ENCODE measurements around the gene PTPN9.
"Not testable (repeated sequence)": the region's sequence is repeated elsewhere in the genome, so short reads cannot be mapped to it uniquely, and the experiment has no call there.

PTPN9 gene

DNA sequence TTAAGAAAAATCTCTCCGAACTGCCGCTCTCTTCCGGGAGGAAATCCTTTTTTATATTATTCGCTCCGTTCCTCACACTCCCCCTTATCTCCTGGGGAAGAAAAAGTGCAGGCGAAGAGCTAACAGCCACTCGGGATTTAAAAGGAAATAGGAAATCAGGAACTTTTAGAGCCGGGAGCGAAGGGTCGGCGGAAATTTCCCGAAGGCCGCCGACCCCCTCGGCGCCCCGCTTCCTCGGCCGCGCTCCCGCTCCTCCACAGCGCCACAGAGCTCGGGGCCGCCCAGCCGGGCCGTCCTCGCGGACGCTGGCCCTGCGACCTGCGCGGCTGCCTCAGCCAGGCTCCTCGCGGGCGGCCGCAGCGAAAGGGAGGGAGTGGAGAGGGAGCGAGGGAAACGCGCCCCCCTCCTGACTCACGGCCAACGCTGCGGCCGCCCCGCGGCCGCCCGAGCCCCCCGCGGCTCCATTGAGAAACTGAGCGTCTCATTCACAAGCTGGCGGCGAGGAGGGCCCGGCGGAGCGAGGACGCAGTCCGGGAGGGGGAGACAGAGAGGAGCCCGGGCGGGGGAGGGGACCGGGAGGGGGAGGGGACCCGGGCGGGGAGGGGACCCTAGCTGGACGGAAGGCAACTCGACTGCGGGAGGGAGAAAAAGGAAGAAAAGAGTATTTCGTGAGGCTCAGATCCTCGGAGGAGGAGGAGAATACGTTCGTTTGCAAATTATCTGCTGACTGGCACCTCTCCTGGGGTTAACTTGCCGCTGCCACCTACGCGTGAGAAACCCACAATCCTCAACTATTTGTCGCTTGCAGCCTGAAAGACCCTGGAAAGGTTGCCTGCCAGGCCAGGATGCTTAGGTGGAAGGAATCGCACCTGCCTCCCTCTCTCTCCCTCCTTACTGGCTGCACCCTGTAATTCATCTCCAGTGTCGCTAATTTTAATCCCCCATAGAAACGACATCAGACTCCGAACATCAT lies at the start of gene PTPN9:
PTPN9 (minus strand) TSS at position 368 of the 973 bp plus-strand sequence. CDS start 539 bp downstream, outside the sequence.
- DNase-seq: peak; percentile 35 to 64 (median 56)

DNA sequence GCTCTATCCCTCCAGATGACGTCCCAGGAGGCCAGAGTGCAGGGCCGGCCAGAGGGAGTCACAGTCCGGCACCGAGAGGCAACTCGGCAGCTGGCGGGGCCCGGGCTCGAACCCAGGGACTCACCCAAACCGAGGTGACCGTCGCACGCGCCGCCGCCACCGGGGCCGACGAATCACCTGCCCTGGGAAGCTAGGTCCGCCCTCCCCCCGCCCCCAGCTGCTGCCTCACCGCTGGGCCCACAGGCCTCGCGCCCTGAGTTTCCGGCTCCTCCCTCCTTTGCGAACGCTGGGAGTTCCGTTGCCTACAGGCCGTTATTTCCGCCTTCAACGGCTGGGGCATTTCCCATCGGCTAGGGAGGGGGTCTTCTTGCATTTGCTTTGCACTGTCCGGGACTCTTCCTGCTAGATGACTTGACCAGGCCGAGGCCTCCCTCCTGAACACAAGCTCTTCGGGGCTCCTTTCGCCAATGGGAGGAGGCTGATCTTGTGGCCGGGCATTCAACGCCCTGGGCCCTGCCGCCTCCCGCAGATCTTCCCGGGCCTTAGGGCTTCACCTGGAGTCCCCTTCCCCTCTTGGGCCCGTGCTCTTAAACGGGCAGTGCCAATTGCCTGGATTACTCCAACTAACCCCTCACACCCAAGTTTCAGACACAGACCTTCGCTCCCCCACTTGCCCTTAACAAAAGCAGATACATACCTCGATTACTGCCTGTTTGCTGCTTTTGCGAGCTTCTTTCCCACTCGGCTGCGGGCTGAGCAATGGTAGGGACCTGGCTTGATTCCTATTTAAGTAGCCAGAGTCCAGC lies 46.6 kb upstream of the PTPN9 start, which contains the start of gene SNUPN:
SNUPN (minus strand) TSS at position 184 of the 806 bp plus-strand sequence. CDS start 4,674 bp downstream, outside the sequence.
- DNase-seq: peak; percentile 85 to 91 (median 88)

DNA sequence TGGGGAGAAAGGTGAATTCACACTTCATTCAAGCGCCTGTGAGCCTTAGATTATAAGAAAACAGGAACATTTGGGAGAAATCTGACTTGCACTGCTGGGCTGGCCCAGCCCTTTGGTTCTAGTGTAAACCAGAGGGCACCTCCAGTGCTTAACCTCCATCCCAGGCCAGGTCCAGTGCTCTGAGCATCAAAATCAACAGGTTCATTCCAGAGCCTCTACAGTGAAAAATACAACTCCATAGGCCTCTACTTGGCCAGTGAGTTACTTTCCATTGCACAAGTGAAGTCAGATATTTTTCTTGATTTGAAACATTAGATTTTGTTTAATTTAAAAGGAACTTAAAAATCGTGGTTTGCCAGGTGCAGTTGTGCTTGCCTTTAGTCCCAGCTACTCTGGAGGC lies 43.4 kb upstream of the PTPN9 start:
- no peak for DNase-seq

DNA sequence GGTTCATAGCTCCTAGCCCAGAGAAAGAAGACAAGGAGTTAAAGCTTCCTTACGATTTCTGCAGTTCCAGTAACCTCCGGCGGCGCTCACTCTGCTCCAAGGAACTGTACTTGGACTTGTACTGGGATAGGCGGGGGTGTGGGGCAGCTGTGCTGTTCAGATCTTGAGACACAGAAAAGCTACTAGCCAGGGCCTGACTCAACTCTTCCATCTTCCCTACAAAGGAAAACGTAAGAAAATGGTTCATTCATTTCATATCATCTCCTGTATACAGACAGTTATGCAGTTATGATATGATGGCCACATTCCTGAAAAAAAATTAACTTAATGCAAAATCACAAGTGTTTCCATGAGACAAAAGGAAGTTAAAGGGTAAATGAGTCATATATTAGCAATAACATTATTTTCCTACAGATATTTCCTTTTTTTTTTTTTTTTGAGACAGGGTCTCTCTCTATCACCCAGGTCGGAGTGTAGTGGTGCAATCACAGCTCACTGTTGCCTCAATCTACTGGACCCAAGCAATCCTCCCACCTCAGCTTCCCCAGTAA lies 41.8 kb upstream of the PTPN9 start:
- DNase-seq: no peak

DNA sequence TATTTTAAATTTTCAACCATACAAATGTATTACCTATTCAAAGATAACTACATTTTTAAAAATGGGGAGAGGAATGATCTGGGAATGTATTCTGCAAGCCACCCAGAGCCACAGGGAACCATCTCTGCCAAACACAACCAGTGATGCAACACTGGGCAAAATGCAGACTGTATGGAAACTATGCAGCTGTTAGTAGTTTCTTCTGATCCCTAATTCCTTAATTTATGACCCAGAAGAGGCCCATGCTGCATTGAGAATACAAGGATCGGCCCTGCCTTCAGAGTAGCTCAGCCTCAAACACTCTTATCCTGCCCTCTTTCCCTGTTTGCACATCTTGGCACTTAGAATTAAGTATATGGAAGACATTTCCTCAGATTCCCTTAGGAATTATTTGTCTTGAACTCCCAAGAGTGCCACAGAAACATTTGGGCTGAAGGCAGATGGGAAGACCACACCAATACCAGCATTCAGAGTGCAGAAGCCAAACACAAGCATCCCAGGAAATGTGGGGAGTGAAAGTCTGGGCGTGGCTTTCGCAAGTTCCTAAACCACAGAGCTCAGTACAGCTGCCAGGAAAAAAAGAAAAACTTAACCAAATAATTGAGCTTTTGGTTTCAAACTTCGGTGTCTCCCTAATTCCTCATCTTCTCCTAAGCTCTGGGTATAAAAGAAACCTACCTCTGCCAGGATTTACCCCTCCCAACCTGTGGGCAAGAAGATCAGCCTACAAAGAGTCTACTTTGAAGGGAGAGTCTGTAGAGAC lies 41.1 kb upstream of the PTPN9 start:
- no peak for DNase-seq

DNA sequence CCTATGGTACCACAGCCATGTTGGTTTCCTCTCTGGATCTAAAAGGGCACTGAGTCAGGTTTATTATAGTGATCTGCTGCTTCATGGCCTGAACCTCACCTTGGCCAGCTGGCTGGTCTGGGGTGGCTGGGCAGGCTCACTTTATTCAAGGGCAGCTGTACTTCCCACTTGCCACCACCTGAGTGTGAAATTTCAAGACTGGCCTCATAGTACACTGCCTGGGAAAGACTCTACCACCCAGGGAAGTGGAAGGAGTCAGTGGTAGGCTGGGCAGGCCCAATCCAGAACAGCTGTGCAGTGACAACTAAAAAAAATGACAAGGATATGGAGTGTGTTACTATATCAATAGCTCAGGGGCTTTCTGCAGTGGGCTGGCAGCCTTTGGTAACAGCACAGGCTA lies 37.7 kb upstream of the PTPN9 start:
- no peak for DNase-seq

DNA sequence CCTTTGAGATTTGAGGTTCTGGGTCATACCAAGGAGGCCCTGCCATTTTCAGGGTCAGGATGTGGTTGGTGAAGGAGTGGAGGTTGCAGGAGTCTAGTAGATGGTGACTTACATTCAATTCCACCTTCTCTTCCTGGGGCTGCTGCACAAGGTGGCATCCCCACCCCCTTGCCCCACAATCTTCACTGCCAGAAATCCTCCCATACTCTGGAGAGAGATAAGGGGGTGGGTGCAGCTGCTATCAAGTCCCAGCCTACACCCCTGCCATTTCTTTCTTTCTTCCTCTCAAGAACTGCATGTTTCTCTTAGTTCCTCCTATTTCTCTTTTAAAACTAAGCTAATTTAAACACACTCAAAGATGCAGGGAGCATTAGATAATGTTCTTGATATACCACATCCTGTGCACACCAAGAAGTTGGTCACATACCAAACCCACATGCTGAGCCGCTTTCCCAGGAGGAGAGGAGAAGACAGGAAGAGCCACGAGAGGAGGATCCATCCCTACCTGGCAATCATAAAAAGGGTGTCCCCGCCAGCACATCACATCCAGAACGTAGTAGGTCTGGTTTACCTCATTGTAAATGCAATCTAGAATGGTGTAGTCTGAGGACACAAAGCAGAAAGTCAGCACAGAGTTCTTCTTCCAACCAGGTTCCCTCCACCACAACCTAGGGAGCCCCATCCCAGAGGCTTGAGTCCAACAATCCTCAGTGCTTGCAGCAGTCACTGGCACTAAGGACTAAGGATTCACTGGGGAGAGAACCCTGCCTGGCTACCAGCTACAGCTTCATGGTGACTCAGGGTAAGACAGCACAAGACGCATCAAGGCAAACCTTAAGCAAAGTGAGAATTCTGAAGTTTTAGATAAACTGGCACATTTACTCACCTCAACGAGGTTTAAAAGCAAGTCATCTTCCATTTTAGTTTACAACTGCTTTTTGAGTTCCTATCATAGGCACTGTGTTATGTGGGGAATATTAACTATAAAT lies 27.9 kb upstream of the PTPN9 start:
- peak in 3 of 6 experiments; percentile 32 to 69 (median 64) for DNase-seq

DNA sequence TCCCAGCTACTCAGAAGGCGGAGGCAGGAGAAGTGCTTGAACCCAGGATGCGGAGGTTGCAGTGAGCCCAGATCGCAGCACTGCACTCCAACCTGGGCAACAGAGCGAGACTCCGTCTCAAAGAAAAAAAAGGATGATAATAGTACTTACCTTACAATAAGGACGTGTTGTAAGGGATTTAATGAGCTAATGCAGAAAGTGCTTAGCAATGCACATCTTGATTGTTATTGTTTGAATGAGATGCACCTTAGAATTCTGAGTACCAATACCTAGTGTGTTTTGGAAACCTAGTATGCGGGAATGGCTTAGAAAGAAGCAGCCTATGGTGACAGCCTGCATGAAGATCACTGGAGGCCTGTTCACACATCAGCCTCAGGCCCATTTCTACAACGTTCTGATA lies 26.9 kb upstream of the PTPN9 start:
- DNase-seq: no peak

DNA sequence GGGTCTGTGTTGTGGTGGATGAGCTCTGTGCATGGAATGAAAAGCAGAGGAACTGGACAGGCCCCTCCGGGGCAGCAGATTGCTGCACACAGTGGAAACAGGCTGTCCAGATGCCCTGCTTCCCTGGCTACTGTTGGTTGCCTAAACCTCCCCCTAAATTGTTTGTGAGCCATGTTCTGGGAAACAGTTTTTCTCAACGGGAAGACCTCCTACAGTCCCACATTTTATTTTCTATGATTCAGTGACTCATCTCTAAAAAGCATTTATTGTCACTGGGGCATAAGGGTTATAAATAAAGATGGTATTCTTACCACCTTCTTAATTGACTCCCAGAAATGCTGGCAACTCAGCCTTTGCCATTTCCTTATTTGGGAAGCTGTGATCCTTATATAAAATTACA lies 20.3 kb upstream of the PTPN9 start:
- DNase-seq: no peak

DNA sequence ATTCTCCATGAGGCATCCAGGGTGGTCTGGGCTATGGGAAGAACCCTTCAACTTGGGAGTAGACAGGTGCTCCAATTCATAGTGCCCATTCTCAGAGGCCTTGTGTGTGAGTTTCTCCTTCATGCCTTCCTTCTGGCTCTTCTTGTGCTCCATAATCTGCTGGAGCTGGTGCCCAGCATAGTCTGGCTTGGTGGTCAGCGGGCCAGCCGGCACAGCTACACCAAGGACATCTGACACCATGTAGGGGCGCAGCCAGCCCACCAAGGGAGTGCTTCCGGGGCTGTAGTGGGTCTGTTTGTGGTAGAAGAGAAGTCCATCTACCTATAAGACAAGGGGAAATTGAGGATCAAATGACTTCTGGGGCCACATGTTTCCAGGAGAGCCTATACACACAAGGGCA lies 19.2 kb upstream of the PTPN9 start:
- no peak for DNase-seq

DNA sequence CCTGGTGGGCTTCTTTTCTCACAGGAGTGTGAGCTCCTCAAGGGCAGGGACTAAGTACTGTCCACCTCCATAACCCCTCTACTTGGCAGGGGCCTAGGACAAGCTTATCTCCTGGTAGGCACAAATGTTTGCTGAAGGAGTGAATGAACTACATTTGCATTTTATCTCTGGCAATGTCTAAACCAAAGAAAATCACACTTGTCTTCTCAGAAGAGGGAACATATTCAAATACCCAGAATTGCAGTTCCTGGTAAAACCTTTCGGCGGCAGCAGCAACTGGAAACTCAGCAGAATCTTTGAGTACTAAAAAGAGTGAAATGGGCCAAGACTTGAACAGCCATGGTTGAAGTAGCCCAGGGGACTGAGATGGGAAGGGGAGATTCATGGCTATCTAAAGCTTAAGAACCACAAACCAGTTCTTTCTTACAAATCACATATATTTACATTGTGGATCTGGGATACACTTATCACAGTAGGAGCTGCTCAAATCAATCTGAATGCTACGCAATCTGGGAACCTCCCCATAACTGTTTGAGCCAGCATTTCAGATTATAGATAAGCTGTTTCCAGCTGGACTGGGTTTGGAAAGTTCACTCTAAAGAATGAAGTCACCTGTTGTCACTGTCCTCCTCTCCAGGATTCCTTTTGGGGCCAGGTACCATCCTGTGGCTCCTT lies 18.7 kb upstream of the PTPN9 start:
- peak in 2 of 6 experiments; percentile 21 to 26 for DNase-seq

DNA sequence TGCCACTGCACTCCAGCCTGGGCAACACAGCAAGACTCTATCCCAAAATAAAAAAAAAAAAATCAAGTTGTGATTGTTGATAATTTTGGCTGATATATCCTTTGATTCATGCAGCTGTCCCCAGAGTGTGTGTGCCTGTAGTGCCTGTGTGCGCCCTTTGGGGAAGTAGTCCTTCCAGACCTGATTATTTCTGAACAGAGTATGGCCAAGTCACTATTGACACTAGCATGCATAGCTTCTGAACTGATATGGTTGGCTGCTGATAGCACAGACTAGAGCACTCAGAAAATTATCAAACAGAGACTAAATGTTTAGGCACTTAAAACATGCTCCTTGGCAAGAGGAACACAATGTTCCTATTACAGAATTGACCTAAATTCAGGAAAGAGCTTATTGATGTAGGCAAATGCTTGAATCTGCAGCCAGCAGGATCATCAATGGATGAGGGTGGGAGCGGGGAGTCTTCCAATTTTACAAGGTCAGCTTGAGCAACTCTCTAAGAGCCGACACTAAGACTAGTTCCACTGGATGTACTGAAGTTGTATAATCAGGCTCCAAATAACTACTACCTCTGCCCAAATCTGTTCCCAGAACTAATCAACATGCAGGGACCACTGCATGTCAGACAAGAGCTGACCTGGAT lies 17.7 kb upstream of the PTPN9 start:
- DNase-seq: no peak

DNA sequence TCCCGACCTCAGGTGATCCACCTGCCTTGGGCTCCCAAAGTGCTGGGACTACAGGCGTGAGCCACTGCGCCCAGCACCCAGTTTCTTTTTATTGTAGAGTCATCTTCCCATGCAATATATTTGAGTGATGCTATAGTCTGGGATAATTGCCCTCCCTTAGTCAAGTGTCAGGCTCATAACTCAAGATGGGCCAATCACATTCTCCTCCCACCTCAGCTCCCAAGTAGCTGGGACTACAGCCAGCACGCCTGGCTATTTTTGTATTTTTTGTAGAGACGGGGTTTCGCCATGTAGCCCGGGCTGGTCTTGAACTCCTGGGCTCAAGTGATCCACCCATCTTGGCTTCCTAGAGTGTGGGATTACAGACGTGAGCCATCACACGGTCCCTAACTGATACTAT lies 15.2 kb upstream of the PTPN9 start:
- no peak for DNase-seq

DNA sequence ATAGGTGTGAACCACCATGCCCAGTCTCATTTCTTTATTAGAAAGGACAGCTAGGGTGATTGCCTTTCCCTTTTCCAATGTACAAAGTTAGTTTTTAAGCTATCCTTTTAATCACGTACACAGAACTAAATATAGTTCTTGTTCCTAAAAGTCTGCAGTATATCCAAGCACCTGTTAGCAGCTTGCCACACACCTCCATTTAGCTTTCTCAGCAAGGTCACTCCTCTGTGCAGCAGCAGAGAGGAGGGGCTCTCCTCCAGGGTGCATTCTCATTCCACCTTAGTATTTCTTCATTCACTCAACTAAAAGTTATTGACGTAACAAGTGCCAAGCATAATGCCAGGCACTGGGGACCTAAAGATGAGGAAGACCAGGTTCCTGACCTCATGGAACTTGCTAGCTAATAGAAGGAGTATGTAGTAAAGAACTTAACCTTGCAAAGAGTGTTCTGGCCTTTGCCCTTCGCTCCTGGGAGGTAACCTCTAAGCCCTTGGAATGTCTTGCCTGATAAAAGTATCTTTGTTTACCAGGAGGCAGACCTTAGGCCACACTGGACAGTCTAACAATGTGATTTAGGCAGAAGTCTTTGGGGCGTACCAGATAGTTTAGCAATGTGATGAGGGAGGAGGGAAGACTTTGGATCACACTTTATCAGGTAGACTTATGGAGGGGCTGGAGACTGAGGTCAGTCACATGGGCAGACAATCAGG lies 12.7 kb upstream of the PTPN9 start:
- no peak for DNase-seq

DNA sequence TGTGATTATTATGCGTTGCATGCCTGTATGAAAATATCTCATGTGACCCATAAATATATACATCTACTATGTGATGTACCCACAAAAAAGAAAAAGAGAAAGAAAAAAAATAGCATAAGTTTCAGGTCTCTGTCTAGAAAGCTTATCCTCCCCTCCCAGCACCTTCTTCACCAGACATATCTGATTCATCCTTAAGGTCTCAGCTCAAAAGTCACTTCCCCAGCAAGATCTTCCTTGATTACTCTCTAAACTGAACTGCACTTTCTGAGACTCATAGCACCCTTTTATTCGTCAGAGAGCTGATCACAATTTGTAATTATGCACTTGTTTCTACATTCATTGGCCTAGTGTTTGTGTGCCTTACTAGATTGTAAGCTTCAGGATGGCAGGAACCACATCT lies 11.1 kb upstream of the PTPN9 start:
- DNase-seq: no peak

DNA sequence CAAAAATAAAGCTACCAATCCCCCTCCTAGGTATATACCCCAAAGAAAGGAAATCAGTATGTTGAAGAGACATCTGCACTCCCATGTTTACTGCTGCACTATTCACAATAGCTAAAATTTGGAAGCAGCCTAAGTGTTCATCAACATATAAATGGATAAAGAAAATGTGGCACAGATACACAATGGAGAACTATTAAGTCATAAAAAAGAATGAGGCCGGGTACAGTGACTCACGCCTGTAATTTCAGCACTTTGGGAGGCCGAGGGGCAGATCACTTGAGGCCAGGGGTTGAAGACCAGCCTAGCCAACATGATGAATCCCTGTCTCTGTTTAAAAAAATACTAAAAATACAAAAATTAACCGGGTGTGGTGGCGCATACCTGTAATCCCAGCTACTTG lies 10.0 kb upstream of the PTPN9 start:
- DNase-seq: no peak

DNA sequence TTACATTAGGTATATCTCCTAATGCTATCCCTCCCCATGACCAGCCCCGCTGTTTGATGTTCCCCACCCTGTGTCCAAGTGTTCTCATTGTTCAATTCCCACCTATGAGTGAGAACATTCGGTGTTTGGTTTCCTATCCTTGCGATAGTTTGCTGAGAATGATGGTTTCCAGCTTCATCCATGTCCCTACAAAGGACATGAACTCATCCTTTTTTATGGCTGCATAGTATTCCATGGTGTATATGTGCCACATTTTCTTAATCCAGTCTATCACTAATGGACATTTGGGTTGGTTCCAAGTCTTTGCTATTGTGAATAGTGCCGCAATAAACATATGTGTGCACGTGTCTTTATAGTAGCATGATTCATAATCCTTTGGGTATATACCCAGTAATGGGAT lies 7.3 kb upstream of the PTPN9 start:
- DNase-seq: not testable (repeated sequence)

DNA sequence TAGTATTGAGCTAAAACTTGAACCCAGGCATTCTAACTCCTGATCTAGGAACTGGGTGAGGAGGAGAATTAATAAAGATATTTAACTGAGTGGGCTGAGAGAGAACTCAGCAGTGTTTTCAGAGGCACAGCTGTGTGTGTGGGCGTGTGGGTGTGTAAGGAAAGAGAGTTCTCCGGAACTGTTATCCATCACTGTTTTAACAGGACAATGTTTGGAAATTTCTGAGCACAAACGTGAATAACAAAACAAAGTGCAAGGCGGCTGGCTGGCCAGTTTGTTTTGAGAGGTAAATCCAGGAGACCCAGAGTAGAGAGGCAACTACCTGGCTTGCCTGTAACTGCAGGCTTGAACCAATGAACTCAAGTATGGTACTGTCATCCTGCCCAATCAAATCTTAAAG lies 5.0 kb upstream of the PTPN9 start:
- DNase-seq: no peak

DNA sequence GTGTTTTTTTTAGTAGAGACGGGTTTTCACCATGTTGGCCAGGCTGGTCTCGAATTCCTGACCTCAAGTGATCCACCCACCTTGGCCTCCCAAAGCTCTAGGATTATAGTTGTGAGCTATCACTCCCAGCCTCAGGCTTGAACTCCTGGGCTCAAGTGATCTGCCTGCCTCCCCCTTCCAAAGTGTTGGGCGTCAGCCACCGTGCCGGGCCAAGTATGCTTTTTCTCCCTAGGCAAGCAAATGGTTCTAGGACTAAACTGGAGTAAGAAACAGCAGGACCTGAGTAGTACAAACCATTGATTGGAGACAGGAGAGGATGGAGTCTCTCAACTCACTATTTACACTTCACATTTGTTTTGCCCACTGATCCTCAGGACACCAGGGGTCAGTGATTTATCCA lies 4.6 kb upstream of the PTPN9 start:
- DNase-seq: no peak
